K562 (cell line): ENCODE measurements around the gene RBPJL. TPM values are rescaled to one million over a fixed set of nuclear protein-coding genes. Genes with fewer than 3 reads are reported as not detected.

Experiments
- CREB1 ChIP-seq, 2 experiments: sonication (generic) in 1 of 2; formaldehyde crosslinking in 1 of 2; IDR thresholded peaks; 2 replicates each; pipeline versions ENCODE4 v1.6.1 to v1.8.0; 2012 to 2022; ENCODE audit warnings: inconsistent platforms in 1 of 2, mild to moderate bottlenecking in 1 of 2, missing genetic modification reagents in 1 of 2, moderate library complexity in 1 of 2
- EP300 ChIP-seq: IDR thresholded peaks from 2 replicates; pipeline ENCODE4 v1.6.1; 2012; ENCODE audit warnings: low read length, improper control_type of control experiment
- LEF1 ChIP-seq: fragments of 450-650 bp; IDR thresholded peaks from 2 replicates; pipeline ENCODE4 v1.6.1; 2016; ENCODE audit warnings: mild to moderate bottlenecking
- TAF7 ChIP-seq: fragments of 450-650 bp; IDR thresholded peaks from 2 replicates; pipeline ENCODE4 v1.6.1; 2016; ENCODE audit warnings: missing genetic modification characterization, missing compliant biosample characterization
- ZNF232 ChIP-seq: sonication (generic); formaldehyde crosslinking; IDR thresholded peaks from 2 replicates; pipeline ENCODE4 v1.8.0; 2022; ENCODE audit warnings: mild to moderate bottlenecking, missing genetic modification reagents
- polyA plus RNA-seq, 8 experiments: library from polyadenylated mRNA; depleted of rRNA in 4 of 8; stranded (reverse) in 5 of 8; unstranded in 3 of 8; fragments of >200 nt; fragmentation: Nextera tagmentation in 2 of 8; fragmentation: Illumina TruSeq in 1 of 8; extraction: Ambion mirVana in 2 of 8; extraction: Trizol in 1 of 8; gene quantifications; 2 replicates each; pipeline versions ENCODE4 v1.2.1 to v1.2.3, GENCODE V29; 2011 to 2014; ENCODE audit warnings: inconsistent platforms in 1 of 8, missing spikeins in 1 of 8
- total RNA-seq, 7 experiments: library from RNA; depleted of rRNA in 6 of 7; stranded (reverse); fragments of >200 nt in 6 of 7; fragmentation: Illumina TruSeq in 2 of 7; extraction: Trizol in 2 of 7; gene quantifications; 2 replicates each; pipeline versions ENCODE4 v1.2.1 to v1.2.3, GENCODE V29; 2011 to 2021; ENCODE audit warnings: low replicate concordance in 1 of 7
- TF ChIP-seq, protein P1 (sequence below): fragments of 450-650 bp; IDR thresholded peaks from 2 replicates; pipeline ENCODE4 v1.6.1; 2016; ENCODE audit warnings: mild to moderate bottlenecking, moderate library complexity
- TF ChIP-seq, protein P2 (sequence below): fragments of 450-650 bp; IDR thresholded peaks from 2 replicates; pipeline ENCODE4 v1.6.1; 2016; ENCODE audit warnings: low read depth

RBPJL gene
- total and polyA plus RNA-seq, 9 of the 15 experiments (the other 6 are each of a cell fraction or from before 2014, with no cell fraction given): not detected

DNA sequence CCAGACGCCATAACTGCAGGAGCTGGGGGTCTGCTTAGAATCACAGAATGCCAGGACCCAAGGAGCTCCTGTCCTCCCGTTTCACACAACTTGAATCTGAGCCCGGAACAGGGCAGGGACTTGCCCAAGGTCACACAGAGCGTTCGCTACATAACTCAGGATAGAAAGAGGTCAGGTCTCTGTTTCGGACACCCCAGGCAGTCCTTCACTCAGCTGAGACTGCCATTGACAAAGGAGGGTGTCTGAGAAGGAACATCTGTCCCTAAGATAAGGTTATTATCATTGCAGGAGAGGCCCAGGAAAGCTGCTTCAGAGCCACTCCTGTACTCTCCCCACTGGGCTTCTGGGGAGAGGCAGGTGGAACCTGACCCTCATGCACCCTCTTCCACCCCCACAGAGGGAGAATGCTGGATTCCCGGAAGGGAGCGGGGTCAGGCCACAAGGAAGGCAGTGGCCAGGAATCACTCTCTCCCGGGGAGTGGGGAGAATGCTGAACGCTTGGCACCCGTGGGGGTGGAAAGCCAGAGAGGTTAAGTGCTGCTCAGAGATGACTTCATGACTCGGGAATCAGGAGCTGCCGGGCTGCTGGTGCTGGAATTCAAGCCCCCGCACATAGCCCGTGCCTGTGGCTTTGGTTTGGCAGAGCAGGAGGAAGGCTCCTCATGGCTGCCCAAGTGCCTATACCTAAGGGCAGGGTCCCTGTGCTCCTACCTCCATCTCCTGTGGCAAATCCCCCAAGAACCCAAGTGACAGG lies 30.9 kb downstream of the RBPJL start (continued):
- TF ChIP-seq, protein P1, sequence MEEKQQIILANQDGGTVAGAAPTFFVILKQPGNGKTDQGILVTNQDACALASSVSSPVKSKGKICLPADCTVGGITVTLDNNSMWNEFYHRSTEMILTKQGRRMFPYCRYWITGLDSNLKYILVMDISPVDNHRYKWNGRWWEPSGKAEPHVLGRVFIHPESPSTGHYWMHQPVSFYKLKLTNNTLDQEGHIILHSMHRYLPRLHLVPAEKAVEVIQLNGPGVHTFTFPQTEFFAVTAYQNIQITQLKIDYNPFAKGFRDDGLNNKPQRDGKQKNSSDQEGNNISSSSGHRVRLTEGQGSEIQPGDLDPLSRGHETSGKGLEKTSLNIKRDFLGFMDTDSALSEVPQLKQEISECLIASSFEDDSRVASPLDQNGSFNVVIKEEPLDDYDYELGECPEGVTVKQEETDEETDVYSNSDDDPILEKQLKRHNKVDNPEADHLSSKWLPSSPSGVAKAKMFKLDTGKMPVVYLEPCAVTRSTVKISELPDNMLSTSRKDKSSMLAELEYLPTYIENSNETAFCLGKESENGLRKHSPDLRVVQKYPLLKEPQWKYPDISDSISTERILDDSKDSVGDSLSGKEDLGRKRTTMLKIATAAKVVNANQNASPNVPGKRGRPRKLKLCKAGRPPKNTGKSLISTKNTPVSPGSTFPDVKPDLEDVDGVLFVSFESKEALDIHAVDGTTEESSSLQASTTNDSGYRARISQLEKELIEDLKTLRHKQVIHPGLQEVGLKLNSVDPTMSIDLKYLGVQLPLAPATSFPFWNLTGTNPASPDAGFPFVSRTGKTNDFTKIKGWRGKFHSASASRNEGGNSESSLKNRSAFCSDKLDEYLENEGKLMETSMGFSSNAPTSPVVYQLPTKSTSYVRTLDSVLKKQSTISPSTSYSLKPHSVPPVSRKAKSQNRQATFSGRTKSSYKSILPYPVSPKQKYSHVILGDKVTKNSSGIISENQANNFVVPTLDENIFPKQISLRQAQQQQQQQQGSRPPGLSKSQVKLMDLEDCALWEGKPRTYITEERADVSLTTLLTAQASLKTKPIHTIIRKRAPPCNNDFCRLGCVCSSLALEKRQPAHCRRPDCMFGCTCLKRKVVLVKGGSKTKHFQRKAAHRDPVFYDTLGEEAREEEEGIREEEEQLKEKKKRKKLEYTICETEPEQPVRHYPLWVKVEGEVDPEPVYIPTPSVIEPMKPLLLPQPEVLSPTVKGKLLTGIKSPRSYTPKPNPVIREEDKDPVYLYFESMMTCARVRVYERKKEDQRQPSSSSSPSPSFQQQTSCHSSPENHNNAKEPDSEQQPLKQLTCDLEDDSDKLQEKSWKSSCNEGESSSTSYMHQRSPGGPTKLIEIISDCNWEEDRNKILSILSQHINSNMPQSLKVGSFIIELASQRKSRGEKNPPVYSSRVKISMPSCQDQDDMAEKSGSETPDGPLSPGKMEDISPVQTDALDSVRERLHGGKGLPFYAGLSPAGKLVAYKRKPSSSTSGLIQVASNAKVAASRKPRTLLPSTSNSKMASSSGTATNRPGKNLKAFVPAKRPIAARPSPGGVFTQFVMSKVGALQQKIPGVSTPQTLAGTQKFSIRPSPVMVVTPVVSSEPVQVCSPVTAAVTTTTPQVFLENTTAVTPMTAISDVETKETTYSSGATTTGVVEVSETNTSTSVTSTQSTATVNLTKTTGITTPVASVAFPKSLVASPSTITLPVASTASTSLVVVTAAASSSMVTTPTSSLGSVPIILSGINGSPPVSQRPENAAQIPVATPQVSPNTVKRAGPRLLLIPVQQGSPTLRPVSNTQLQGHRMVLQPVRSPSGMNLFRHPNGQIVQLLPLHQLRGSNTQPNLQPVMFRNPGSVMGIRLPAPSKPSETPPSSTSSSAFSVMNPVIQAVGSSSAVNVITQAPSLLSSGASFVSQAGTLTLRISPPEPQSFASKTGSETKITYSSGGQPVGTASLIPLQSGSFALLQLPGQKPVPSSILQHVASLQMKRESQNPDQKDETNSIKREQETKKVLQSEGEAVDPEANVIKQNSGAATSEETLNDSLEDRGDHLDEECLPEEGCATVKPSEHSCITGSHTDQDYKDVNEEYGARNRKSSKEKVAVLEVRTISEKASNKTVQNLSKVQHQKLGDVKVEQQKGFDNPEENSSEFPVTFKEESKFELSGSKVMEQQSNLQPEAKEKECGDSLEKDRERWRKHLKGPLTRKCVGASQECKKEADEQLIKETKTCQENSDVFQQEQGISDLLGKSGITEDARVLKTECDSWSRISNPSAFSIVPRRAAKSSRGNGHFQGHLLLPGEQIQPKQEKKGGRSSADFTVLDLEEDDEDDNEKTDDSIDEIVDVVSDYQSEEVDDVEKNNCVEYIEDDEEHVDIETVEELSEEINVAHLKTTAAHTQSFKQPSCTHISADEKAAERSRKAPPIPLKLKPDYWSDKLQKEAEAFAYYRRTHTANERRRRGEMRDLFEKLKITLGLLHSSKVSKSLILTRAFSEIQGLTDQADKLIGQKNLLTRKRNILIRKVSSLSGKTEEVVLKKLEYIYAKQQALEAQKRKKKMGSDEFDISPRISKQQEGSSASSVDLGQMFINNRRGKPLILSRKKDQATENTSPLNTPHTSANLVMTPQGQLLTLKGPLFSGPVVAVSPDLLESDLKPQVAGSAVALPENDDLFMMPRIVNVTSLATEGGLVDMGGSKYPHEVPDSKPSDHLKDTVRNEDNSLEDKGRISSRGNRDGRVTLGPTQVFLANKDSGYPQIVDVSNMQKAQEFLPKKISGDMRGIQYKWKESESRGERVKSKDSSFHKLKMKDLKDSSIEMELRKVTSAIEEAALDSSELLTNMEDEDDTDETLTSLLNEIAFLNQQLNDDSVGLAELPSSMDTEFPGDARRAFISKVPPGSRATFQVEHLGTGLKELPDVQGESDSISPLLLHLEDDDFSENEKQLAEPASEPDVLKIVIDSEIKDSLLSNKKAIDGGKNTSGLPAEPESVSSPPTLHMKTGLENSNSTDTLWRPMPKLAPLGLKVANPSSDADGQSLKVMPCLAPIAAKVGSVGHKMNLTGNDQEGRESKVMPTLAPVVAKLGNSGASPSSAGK: no peak
- no peak for TF ChIP-seq TAF7 (tag)
- no peak for TF ChIP-seq ZNF232 (CRISPR knock-in tag)
- TF ChIP-seq CREB1 (IDR thresholded peaks at IDR 0.05): no peak
- TF ChIP-seq CREB1 (CRISPR knock-in tag; IDR thresholded peaks at IDR 0.05): no peak
- TF ChIP-seq, protein P2, sequence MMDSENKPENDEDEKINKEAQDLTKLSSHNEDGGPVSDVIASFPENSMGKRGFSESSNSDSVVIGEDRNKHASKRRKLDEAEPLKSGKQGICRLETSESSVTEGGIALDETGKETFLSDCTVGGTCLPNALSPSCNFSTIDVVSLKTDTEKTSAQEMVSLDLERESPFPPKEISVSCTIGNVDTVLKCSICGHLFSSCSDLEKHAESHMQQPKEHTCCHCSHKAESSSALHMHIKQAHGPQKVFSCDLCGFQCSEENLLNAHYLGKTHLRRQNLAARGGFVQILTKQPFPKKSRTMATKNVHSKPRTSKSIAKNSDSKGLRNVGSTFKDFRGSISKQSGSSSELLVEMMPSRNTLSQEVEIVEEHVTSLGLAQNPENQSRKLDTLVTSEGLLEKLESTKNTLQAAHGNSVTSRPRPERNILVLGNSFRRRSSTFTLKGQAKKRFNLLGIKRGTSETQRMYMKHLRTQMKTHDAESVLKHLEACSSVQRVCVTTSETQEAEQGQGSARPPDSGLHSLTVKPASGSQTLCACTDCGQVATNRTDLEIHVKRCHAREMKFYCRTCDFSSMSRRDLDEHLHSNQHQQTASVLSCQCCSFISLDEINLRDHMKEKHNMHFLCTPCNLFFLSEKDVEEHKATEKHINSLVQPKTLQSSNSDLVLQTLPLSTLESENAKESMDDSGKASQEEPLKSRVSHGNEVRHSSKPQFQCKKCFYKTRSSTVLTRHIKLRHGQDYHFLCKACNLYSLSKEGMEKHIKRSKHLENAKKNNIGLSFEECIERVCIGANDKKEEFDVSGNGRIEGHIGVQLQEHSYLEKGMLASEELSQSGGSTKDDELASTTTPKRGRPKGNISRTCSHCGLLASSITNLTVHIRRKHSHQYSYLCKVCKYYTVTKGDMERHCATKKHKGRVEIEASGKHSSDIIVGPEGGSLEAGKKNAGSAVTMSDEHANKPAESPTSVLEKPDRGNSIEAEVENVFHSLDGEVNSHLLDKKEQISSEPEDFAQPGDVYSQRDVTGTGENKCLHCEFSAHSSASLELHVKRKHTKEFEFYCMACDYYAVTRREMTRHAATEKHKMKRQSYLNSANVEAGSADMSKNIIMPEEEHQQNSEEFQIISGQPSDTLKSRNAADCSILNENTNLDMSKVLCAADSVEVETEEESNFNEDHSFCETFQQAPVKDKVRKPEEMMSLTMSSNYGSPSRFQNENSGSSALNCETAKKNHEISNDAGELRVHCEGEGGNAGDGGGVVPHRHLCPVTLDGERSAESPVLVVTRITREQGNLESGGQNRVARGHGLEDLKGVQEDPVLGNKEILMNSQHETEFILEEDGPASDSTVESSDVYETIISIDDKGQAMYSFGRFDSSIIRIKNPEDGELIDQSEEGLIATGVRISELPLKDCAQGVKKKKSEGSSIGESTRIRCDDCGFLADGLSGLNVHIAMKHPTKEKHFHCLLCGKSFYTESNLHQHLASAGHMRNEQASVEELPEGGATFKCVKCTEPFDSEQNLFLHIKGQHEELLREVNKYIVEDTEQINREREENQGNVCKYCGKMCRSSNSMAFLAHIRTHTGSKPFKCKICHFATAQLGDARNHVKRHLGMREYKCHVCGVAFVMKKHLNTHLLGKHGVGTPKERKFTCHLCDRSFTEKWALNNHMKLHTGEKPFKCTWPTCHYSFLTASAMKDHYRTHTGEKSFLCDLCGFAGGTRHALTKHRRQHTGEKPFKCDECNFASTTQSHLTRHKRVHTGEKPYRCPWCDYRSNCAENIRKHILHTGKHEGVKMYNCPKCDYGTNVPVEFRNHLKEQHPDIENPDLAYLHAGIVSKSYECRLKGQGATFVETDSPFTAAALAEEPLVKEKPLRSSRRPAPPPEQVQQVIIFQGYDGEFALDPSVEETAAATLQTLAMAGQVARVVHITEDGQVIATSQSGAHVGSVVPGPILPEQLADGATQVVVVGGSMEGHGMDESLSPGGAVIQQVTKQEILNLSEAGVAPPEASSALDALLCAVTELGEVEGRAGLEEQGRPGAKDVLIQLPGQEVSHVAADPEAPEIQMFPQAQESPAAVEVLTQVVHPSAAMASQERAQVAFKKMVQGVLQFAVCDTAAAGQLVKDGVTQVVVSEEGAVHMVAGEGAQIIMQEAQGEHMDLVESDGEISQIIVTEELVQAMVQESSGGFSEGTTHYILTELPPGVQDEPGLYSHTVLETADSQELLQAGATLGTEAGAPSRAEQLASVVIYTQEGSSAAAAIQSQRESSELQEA: no peak
- peak; percentile 42; the same call in 1 of the 2 replicates for TF ChIP-seq LEF1
- TF ChIP-seq EP300: peak; percentile 74
